ENCODE measurements around the gene FAM174C.

Gene FAM174C

GRCh38 chr19:1272423-1273262 lies 2.7 kb upstream of the FAM174C start:
- Mint-ChIP-seq H3K4me1 (peaks cover 62% of the 10 kb centered on the region), H3K27ac (ENCODE audit: low read depth) (peak overlapping the region; percentile 95), H3K27me3 (no peaks in the 10 kb centered on the region), H3K36me3 (ENCODE audit: insufficient read depth) (peaks cover 67% of the 10 kb centered on the region), H3K9me3 (no peaks in the 10 kb centered on the region), H3K4me3 (peak overlapping the region; percentile 85)
- DNase-seq (ENCODE audit: low spot score in 2 of 2) (no peak), ATAC-seq (replicated peaks; ENCODE audit: extremely low read depth, poor library complexity, severe bottlenecking) (no peak)

GRCh38 chr19:1273263-1274041 lies 1.9 kb upstream of the FAM174C start:
- Mint-ChIP-seq H3K4me3 (peak overlapping the region; percentile 85), H3K9me3 (no peaks in the 10 kb centered on the region), H3K27me3 (no peaks in the 10 kb centered on the region), H3K36me3 (ENCODE audit: insufficient read depth) (peaks cover 70% of the 10 kb centered on the region), H3K27ac (ENCODE audit: low read depth) (peak overlapping the region; percentile 95), H3K4me1 (peaks cover 54% of the 10 kb centered on the region)
- ATAC-seq (replicated peaks; ENCODE audit: extremely low read depth, poor library complexity, severe bottlenecking) (no peak), DNase-seq (ENCODE audit: low spot score in 2 of 2) (no peak)

- no peaks in the 10 kb centered on the region for H3K27me3 Mint-ChIP-seq
- DNase-seq (ENCODE audit: low spot score in 2 of 2), result no peak
- peak overlapping the region; percentile 95 for H3K27ac Mint-ChIP-seq (ENCODE audit: low read depth)
- ATAC-seq (replicated peaks; ENCODE audit: extremely low read depth, poor library complexity, severe bottlenecking), result no peak
- H3K9me3 Mint-ChIP-seq, result no peaks in the 10 kb centered on the region
- peaks cover 47% of the 10 kb centered on the region for H3K4me1 Mint-ChIP-seq
- peaks cover 63% of the 10 kb centered on the region for H3K36me3 Mint-ChIP-seq (ENCODE audit: insufficient read depth)
- peak overlapping the region; percentile 57 for H3K4me3 Mint-ChIP-seq
Observed at GRCh38 chr19:1274081-1274851, 1.1 kb upstream of the FAM174C start.

GRCh38 chr19:1274852-1275259 lies 474 bp upstream of the FAM174C start:
- Mint-ChIP-seq H3K9me3 (no peaks in the 10 kb centered on the region), H3K36me3 (ENCODE audit: insufficient read depth) (peaks cover 62% of the 10 kb centered on the region)

GRCh38 chr19:1275976-1276627 lies 772 bp downstream of the FAM174C start:
- Mint-ChIP-seq H3K9me3 (no peaks in the 10 kb centered on the region), H3K36me3 (ENCODE audit: insufficient read depth) (peaks cover 50% of the 10 kb centered on the region)
- ATAC-seq (replicated peaks; ENCODE audit: extremely low read depth, poor library complexity, severe bottlenecking), result no peak

More at GRCh38 chr19:1274852-1275259, 474 bp upstream of the FAM174C start:
- Mint-ChIP-seq H3K4me1 (peaks cover 51% of the 10 kb centered on the region), H3K4me3 (peak overlapping the region; percentile 75), H3K27ac (ENCODE audit: low read depth) (peak overlapping the region; percentile 95), H3K27me3 (no peaks in the 10 kb centered on the region)
- no peak for DNase-seq (ENCODE audit: low spot score in 2 of 2)
- no peak for ATAC-seq (replicated peaks; ENCODE audit: extremely low read depth, poor library complexity, severe bottlenecking)

GRCh38 chr19:1276628-1277022 lies 1.3 kb downstream of the FAM174C start:
- DNase-seq (ENCODE audit: low spot score in 2 of 2), result no peak
- ATAC-seq (replicated peaks; ENCODE audit: extremely low read depth, poor library complexity, severe bottlenecking), result no peak
- Mint-ChIP-seq H3K36me3 (ENCODE audit: insufficient read depth) (peaks cover 47% of the 10 kb centered on the region), H3K9me3 (no peaks in the 10 kb centered on the region), H3K27ac (ENCODE audit: low read depth) (peak overlapping the region; percentile 95), H3K4me1 (peaks cover 42% of the 10 kb centered on the region), H3K4me3 (peak overlapping the region; percentile 75), H3K27me3 (no peaks in the 10 kb centered on the region)

More at GRCh38 chr19:1275976-1276627, 772 bp downstream of the FAM174C start:
- H3K4me1 Mint-ChIP-seq, result peaks cover 46% of the 10 kb centered on the region
- H3K27me3 Mint-ChIP-seq, result no peaks in the 10 kb centered on the region
- no peak for DNase-seq (ENCODE audit: low spot score in 2 of 2)
- peak overlapping the region; percentile 75 for H3K4me3 Mint-ChIP-seq
- peak overlapping the region; percentile 95 for H3K27ac Mint-ChIP-seq (ENCODE audit: low read depth)

GRCh38 chr19:1277061-1277460 lies 1.7 kb downstream of the FAM174C start:
- ATAC-seq (replicated peaks; ENCODE audit: extremely low read depth, poor library complexity, severe bottlenecking) (no peak), DNase-seq (ENCODE audit: low spot score in 2 of 2) (no peak)
- Mint-ChIP-seq H3K9me3 (no peaks in the 10 kb centered on the region), H3K4me3 (peak overlapping the region; percentile 75), H3K27me3 (no peaks in the 10 kb centered on the region), H3K36me3 (ENCODE audit: insufficient read depth) (peaks cover 43% of the 10 kb centered on the region), H3K27ac (ENCODE audit: low read depth) (peak overlapping the region; percentile 95), H3K4me1 (peaks cover 41% of the 10 kb centered on the region)

GRCh38 chr19:1278074-1278473 lies 2.7 kb downstream of the FAM174C start:
- no peaks in the 10 kb centered on the region for H3K9me3 Mint-ChIP-seq
- H3K4me3 Mint-ChIP-seq, result no peak overlapping the region
- no peak for DNase-seq (ENCODE audit: low spot score in 2 of 2)
- peaks cover 33% of the 10 kb centered on the region for H3K36me3 Mint-ChIP-seq (ENCODE audit: insufficient read depth)
- H3K27me3 Mint-ChIP-seq, result no peaks in the 10 kb centered on the region
- peaks cover 36% of the 10 kb centered on the region for H3K4me1 Mint-ChIP-seq
- ATAC-seq (replicated peaks; ENCODE audit: extremely low read depth, poor library complexity, severe bottlenecking), result no peak
- H3K27ac Mint-ChIP-seq (ENCODE audit: low read depth), result no peak overlapping the region

- H3K4me1 Mint-ChIP-seq, result peaks cover 29% of the 10 kb centered on the region
- H3K4me3 Mint-ChIP-seq, result peak overlapping the region; percentile 50
- ATAC-seq (replicated peaks; ENCODE audit: extremely low read depth, poor library complexity, severe bottlenecking) (no peak), DNase-seq (ENCODE audit: low spot score in 2 of 2) (no peak)
- peaks cover 2% of the 10 kb centered on the region for H3K27me3 Mint-ChIP-seq
- no peaks in the 10 kb centered on the region for H3K9me3 Mint-ChIP-seq
- H3K27ac Mint-ChIP-seq (ENCODE audit: low read depth), result peak overlapping the region; percentile 87
- H3K36me3 Mint-ChIP-seq (ENCODE audit: insufficient read depth), result peaks cover 24% of the 10 kb centered on the region
Observed at GRCh38 chr19:1278713-1279660, 3.7 kb downstream of the FAM174C start.

- H3K27me3 Mint-ChIP-seq, result peaks cover 11% of the 10 kb centered on the region
- H3K27ac Mint-ChIP-seq (ENCODE audit: low read depth), result peak overlapping the region; percentile 87
- peaks cover 15% of the 10 kb centered on the region for H3K36me3 Mint-ChIP-seq (ENCODE audit: insufficient read depth)
- DNase-seq (ENCODE audit: low spot score in 2 of 2), result peak; percentile 58 to 67
- no peak for ATAC-seq (replicated peaks; ENCODE audit: extremely low read depth, poor library complexity, severe bottlenecking)
- peaks cover 27% of the 10 kb centered on the region for H3K4me1 Mint-ChIP-seq
- no peaks in the 10 kb centered on the region for H3K9me3 Mint-ChIP-seq
- H3K4me3 Mint-ChIP-seq, result peak overlapping the region; percentile 50
Observed at GRCh38 chr19:1279782-1280341, 4.5 kb downstream of the FAM174C start.

All from central memory CD8-positive, alpha-beta T cell (primary cell).